GM21529 (cell line): ENCODE data around the gene LIPC.
A peak's percentile ranks its signal among the peaks of the same experiment; 100 is the strongest.

Experiments
- ATAC-seq: cut with Tn5 transposase; IDR thresholded peaks from one replicate; pipeline ENCODE4 v1.9.1; 2021; ENCODE audit not compliant: unreplicated experiment

The LIPC gene

DNA sequence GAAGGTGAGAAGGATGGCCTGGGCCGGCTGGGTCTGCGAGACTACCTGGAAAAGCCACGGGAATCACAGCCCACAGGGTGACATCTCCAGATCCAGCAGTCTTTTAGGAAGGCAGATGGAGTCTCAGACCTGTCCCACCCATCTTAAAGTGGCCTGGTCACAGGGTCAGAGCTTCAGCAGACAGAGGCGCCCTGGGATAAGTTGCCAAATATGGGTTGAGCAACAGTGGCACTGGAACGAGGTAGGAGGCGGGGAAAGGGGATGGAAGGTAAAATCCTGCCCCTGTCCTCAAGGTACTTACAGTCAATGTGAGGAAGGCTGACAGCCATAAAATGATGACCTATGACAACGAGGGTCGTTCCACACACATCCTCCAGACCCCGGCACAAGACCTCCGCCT, 80.7 kb downstream of the LIPC start:
- ATAC-seq: no peak

DNA sequence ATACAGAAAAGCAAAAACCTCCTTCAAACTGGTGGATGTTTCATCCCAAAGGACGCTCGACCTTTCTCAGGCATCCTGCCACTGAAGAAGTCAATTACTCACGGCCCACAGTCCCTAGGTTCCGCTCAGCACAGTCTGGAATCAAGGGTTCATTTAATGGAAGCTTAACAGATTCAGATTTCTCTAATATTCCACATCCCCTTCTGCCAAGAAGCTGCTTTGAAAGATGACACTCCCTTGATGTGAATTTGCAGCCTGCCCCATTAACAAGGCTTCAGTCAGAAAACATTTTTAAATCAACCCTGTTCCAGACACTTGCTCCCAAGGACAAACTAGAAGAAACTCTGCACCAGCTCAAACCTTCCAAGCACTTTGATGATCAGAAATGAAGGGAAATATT, 81.2 kb downstream of the LIPC start:
- ATAC-seq: no peak

DNA sequence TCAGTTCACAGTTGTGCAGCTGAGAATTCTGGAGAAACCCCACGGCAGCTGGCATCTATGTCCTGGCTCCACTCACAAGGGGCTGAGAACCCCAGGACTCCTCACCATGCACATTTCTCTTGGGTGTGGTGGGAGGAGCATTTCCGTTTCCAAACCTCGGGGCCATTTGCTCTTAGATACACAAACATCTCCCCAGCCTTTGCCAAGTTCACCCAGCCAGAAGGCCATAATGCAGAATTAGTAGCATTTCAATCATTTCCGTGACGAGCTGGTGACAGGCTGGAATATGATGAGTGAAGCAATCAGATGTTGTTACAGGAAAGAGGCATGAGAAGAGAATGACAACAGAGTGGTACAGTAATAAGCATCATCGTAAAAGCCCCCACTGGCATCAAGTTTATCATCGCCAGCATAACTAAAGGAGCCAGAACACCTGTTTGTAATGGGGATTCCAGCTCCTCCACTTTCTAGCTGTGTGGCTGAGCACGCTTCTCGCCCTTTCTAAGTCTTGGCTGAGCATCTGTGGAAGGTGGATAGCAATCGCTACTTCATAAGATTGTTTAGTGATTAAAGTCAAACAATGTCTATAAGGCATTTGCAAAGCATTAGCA, 82.0 kb downstream of the LIPC start:
- no peak for ATAC-seq

DNA sequence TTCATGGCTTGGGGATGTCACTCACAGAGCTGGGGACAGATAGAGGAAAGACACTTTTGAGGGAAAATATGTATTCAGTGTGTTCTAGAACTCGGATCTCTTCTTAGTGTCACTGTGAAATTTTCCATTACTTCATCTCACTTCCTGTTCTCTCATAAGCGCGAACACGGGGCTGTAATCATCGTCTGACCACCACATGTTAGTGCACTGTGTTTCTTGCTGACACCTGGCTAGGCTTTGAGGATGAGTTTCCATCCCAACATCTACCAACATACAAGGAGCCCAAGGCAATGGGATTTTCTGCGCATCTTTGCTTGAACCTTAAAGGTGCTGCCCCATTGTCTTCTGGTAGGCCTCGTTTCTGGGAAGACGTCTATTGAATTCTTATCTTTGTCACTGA, 84.0 kb downstream of the LIPC start:
- ATAC-seq: no peak

DNA sequence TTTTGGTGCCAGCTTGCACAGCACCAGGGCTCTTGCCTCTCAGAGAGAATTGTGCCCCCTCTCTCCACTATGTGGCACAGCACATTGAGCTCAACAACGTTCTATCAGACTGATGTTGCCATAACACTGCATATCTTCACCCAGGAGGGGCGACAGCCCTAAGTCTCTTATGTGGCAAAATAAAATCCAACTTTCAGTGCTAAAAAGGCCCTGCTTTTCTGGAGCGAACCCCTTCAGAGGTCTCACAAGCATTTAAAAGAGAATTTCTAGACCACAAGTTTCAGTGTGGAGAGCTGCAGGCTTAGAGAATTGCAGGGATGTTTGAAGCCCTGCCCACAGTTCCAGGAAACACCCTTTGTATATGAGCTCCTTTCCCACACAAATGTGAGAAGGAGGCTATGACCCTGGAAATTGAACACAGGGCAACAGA, 85.5 kb downstream of the LIPC start:
- ATAC-seq: no peak

DNA sequence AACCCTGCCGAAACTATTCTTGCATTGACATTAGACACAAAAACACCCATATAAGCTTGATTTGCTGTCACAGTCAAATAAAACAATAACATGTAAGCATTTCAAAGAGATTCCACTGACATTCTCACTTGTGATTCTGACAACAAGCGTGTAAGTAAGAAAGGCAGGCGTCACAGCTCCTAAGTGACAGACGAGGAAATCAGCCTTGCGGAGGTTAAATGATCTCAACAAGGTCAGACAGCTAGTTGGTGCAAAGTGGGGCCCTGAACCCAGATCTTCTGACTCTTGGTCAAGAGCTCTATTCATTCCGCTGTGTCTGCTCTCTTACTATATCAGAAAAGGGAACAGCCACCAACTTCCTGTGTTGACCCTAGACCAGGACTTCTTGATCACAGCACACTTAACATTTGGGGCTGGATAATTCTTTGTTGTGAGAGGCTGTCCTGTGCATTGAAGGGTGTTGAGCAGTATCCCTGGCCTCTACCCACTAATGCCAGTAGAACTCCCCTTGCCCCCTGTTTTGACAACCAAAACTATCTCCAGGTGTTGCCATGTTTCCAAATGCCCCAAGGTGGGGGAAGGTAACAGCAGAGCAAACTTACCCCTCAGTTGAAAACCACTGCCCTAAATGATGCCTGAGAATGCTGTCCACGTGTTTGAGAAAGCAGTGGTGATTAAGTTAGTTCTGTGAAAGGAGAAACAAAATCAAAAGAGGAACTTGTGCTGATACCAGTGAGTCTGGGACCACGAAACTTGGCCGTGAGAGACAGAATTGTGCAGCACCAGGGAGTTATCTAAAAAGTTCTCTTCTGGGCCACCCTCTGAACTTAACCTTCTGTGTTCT, 86.1 kb downstream of the LIPC start:
- ATAC-seq: peak; percentile 74

DNA sequence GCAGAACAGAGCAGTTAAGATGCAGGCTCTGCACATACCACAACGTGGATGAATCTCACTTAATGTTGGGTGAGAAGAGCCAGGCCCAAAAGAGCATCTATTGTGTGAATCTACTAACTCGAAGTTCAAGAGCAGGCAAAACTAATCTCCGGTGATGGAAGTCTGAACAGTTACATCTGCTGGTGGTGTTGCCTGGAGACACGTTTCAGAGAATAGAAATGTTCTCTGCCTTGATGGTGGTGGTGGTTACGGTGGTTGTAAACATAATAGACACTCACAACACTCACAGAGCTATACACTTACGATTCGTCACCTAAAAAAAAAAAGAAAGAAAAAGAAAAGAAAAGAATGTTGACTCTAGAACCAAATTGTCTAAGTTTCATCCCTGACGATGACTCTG, 86.8 kb downstream of the LIPC start:
- ATAC-seq: no peak

DNA sequence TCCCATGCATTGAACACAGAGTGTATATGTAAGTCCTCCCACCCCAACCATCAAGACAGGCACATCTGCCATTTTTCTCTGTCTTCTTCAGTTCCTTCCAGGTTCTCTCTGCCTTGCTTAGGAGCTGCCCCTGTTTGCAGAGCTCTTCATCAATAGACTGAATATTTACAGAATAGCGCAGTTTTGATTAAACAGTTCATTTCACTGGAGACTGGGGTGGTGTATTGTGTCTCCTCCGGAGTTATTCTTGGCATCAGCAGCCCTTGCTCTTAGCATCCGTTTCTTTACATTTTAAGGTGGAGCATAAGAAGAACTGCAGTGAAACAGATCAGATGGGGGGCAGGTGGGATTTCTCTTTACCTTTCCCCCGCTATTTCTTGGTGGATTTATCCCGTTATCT, 87.7 kb downstream of the LIPC start:
- ATAC-seq: no peak

DNA sequence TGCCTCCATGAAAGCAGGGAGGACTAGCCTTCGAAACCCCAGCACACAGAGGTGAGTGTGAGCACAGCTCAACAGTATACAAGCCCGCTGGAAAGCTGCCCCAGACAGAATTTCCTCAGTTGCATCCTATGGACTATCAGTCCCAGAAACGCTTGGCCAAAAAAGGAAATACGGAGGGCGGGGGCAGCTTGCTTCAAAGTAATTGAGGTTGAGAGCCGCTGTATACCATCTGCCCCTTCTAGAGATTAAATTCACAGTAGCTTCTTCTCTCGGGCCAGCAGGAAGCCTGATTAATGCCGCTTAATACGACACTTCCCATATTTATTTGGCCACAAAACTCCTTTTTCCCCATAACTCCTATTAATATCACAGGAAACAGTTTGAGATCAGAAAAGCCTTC, 88.7 kb downstream of the LIPC start:
- ATAC-seq: no peak

DNA sequence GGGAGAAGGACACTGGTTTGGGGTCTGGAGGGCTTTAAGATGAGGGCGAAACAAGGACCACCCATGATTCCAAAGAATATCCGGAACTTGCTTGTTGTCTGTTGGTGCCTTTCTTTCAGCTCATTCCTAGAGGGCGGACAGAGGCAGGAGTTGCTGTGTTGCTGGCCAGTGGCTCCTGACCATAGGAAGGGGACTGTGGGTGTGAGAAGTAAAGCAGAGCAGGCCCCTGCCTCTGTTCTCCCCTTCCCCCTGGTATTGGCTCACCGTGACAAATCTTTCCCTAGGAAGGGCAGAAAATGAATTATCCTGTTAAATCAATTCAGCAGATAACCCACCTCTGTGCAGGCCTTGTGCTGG, 89.1 kb downstream of the LIPC start:
- ATAC-seq: no peak

DNA sequence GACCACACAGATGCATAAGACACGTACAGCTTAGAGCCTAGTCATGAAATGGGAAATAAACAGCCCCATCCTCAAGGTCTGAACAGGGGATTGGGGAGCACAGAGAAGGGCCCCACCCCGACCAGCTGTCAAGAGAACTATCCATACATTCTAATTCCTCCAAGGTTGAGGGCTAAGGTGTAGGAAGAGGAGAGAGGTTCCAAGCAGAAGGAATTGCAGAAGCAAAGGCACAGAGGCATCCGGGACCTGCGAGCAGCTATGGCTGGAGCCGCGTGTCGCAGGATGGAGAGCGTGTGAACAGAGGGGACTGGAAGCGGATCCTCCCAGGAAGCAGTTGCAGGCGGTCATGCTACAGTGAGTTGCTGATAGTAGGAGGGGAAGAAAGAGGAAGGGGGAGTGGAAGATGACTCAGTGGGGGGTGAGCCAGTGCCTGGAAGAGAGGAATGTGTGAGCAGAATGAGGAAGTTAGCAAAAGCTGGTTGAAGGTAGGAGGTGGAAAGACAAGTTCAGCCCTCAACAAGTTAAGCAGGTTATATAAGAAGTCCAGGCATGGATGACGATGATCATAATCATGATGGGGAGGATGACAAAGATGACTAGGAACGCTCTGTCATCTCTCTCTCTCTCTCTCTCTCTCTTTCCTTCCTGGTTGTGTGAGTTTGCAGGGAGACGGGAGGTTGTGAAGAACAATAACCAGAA, 89.7 kb downstream of the LIPC start:
- ATAC-seq: no peak

DNA sequence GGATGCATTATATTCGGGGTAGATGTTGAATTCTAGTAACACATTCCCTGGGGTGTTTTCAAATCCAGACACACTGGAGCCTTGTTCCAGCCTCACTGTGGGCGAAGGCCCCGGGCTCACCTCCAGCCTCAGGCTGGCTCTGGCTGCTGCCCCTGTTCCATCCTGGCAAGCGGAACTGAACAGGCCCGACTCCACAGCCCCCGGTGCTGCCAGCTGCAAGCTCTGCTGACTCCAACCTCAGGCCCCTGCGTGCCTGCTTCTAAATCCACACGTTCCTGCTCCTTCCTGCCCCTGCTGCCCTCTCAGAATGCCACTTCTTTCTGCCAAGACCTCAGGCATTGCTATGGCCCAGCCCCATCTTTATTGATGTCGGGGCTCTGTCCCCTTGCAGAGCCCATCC, 90.6 kb downstream of the LIPC start:
- ATAC-seq: no peak

DNA sequence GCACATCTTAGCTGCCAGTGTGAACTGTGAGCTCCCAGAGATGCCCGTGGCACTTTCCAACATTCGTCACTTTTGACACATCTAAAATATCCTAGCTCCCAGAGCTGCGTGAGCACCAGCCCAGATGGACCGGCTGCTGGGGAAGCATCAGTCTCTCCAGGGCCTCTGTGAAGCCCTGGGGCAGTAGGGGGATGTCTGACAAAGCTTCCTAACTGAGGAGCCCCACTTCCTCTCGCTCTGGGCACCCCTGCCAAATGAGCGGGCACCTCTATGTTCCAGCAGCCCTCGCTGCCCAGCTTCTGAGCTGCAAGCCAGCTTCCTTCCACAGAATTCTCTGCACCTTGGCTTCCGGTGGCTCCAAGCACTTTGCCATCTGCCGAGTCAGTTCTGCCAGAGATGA, 91.1 kb downstream of the LIPC start:
- no peak for ATAC-seq

DNA sequence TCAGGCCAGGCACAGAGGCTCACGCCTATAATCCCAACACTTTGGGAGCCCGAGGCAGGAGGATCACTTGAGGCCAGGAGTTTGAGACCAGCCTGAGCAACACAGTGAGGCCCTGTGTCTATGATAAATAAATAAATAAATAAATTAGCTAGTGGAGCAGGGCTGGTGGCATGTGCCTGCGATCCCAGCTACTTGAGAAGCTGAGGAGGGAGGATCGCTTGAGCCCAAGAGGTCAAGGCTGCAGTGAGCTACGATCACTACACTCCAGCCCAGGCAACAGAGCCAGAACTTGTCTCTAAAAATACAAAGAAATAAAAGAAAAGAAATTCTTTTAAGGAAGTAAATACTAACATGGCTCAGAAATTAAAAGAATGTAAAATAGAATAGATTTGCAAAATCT, 91.8 kb downstream of the LIPC start:
- no peak for ATAC-seq

DNA sequence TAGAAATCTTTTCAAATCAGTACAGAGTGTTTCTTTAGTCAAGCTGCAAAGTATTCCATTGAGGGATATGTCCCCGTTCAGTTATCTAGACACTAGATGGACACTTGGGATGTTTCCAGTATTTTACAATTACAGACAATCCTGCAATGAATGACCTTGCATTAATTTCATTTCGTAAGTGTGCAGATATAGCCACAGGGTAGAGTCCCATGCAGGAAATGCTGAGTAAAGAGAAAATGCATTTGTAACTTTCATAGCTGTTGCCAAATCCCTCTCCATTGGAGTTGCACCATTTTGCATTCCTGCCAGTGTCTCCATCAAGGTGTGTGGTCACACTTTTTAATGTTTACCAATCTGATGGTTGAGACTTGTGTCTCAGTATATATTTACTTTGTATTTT, 92.5 kb downstream of the LIPC start:
- no peak for ATAC-seq

DNA sequence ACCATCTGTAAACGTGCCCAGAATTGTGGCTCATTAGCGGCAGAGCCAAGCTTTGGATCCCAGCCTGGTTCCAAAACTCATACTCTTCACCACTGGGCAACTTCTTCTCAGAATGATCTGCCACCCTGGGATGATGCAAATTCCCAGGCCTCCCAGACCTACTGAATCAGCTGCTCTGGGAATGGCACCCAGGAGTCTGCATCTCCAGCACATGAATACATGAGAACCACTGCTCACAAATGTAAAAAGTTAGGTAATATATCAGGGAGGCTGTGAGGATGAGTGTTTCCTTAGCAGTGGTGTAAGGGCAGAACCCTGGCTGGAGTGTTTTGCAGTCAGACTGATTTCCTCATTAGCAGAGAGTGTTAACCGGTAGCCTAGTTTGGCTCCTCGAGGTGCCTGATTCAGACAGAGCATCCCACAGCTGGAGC, 94.2 kb downstream of the LIPC start:
- ATAC-seq: no peak

DNA sequence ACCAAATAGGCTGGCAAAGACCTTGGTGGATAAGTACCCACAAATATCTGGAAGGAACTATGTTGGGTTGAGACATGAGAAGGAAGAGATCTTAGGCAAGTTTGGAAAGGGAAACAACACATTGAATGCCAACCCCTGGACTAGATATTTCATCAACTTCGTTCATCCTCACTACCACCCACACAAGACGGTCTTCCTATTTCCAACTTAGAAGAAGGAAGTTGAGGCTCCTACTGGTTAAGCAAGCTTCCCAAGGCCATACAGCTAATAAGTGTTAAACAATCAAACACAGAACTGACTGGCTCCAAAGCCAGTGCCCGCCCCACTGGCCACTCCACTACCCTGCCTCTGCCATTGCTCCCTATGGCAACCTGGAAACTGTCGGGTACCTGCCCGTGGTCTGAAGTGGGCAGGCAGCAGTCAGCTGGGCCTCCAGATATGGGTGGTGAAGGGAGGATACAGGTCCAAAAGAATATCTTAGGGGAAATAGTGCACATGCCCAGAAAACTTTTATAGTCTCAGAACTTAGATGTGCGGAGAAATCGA, 94.9 kb downstream of the LIPC start:
- ATAC-seq: no peak

DNA sequence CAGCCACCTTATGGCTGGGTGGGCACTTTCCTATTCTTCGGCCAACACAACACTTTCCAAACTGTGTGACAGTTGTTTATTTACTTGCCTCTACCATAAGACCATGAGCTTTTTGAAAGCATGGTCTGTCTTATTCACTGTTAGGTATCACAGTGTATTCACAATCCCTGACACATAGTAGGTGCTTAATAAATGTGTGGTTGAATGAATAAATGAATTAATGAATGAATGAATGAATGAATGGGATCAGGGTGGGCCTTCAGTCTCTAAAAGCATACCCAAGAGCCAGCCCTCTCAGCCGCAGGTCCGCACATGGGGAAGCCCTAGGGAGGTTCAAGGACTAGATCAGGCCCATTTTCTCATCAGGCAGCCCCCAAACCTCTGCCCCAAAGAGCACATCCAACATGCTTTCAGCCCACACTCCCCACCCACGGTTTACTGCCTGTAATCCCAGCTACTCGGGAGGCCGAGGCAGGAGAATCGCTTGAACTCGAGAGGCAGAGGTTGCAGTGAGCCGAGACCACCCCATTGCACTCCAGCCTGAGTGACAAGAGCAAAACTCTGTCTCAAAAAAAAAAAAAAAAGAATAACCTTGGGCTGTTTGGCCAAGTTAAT, 95.9 kb downstream of the LIPC start:
- no peak for ATAC-seq

DNA sequence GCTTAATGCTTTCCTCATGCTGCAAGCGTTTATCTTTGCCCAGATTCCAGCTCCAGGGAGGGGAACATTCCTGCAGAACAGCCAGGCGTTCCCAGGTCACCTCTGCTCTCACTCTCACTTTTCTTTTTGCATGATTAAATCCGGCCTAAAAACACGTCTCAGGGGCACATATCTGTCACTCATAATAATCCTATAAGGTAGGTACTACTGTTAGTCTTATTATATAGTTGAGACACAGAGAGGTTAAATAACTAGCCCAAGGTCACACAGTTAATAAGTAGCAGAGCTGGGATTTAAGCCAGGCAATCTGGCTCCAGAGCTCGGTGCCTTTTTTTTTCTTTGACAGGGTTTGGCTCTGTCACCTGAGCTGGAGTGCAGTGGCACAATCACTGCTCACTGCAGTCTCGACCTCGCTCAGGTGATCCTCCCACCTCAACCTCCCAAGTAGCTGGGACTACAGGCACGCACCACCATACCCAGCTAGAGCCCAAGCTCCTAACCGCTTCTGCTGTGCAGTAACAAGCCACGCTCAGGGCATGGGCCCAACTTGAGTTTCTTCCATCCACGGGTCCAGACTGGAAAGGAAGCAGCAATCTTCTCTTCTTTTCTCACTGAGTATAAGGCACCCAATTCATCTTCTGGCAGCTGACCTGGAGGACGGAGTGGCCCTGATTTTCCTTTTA, 96.5 kb downstream of the LIPC start:
- ATAC-seq: no peak

DNA sequence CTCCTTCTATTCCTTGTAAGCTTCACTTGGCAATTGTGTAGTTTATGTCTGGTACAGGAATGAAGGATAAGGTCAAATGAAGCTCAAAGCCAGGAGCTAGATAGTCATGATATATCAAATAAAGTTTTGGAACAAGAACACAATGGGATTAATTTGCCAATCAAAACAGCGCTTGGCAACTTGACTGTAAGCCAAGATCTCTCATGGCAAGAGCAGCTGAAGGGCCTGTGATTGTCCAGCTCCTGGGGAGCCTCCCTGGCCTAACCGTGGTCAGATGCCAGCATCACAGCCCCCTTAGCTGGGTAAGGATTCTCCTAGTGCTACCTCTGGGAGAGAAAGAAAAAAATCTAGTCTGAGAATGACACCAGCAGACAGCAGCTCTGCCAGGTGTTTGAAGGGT, 97.2 kb downstream of the LIPC start:
- ATAC-seq: no peak

DNA sequence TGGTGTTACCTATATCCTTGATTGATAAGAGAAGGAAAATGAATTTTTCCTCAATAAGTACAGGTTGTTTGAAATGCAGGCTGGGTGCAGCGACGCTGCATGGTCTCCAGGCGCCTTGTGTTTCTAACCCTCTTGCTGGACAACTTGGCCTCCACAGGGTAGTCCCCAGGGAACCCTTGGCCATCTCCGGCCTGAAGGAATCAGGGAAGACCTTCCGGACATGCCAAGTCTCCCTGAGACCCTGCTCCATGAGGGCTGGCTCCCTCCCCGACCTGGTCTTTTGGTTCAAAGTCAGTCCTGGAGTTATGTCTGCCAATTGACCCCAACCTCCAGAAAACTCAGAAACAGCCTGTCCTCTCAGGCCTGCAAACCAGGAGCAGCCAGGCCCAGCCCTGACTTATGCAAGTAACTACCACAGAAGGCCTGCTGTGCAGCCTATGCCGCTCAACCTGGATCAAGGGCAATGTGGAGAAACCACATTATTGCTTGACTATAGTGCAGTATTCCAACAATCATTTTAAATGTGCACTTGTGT, 98.3 kb downstream of the LIPC start:
- no peak for ATAC-seq
